Measurements from ENCODE around the gene MIGA2.

Gene MIGA2

DNA sequence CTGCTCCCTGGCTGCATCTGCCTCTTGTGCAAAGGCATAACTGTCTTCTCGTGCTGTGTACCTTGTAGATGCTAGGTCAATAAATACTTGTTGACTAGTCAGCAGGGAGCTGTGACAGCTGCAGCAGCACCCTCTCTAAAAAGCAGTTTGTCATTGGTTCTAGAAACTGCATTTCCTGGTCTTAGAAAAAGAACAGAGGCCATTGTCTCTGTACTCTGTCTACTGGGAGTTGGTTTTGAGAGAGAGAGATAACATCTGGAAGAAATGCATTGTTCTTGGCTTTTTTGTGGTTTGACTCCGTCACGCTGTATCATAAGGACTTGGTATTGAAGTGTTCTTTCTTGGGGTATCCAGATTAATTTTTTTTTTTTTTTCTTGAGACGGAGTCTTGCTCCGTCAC, 40.6 kb upstream of the MIGA2 start:
- no peaks in the 10 kb centered on the region for H3K4me1 ChIP-seq (ENCODE audit: control insufficient read depth, insufficient read depth, low read length)
- ChIA-PET CTCF (interaction anchor here (4.0 kb wide), 1 partner anchor 11 kb away, joined by 20 read pairs; no protein-coding TSS in a partner anchor), POLR2A (no interaction called here)
- TF ChIP-seq EGR2 (tag by site-specific recombination; IDR thresholded peaks at IDR 0.05; ENCODE audit: low read depth) (no peak), ZNF600 (tag by site-specific recombination; IDR thresholded peaks at IDR 0.05) (peak; percentile 33; the same call in 1 of the 2 replicates)
- peaks cover 17 to 88% of the 10 kb centered on the region in 2 experiments; a peak in 2 of 3 replicates for H3K36me3 ChIP-seq (ENCODE audit: control insufficient read depth in 2 of 2, insufficient read depth in 1 of 2, low read length in 2 of 2)
- H3K9me3 ChIP-seq (ENCODE audit: control insufficient read depth, insufficient read depth, low read depth, low read length) = no peaks in the 10 kb centered on the region
- no peak overlapping the region for H3K4me3 ChIP-seq (ENCODE audit: low read depth, low read length)
- no peak overlapping the region for H3K27ac ChIP-seq (ENCODE audit: extremely low read depth, low read depth, low read length)

DNA sequence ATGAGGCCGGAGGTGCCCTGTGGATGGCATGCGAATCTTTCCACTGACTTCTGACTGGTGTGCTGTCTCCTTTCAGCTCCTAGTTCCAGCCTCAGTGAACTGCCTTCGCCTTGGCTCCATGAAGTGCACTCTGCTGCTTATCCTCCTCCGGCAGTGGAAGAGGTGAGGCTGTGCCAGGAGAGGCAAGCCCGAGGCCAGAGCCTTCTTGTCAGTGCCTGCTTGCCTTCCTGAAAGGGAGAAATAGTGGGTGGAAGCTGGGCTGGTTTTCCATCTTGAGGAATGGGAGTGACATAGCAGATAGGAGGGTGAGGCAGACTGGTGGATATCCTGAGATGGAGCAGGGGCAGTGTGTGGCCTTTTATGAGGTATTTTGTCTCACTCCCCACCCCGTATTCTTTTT, 38.0 kb upstream of the MIGA2 start:
- H3K4me1 ChIP-seq (ENCODE audit: control insufficient read depth, insufficient read depth, low read length) = no peaks in the 10 kb centered on the region
- CTCF ChIA-PET = interaction anchor here (0.6 kb wide), 2 partner anchors 9 to 13 kb away, joined by 3 read pairs; no protein-coding TSS in a partner anchor
- POLR2A ChIA-PET = interaction anchor here (0.6 kb wide), 1 partner anchor 24 kb away, joined by 3 read pairs; no protein-coding TSS in a partner anchor

More for the DNA sequence above, 38.0 kb upstream of the MIGA2 start:
- no peaks in the 10 kb centered on the region for H3K9me3 ChIP-seq (ENCODE audit: control insufficient read depth, insufficient read depth, low read depth, low read length)
- no peak overlapping the region for H3K4me3 ChIP-seq (ENCODE audit: low read depth, low read length)
- H3K27ac ChIP-seq (ENCODE audit: extremely low read depth, low read depth, low read length) = no peak overlapping the region
- TF ChIP-seq, protein P1, sequence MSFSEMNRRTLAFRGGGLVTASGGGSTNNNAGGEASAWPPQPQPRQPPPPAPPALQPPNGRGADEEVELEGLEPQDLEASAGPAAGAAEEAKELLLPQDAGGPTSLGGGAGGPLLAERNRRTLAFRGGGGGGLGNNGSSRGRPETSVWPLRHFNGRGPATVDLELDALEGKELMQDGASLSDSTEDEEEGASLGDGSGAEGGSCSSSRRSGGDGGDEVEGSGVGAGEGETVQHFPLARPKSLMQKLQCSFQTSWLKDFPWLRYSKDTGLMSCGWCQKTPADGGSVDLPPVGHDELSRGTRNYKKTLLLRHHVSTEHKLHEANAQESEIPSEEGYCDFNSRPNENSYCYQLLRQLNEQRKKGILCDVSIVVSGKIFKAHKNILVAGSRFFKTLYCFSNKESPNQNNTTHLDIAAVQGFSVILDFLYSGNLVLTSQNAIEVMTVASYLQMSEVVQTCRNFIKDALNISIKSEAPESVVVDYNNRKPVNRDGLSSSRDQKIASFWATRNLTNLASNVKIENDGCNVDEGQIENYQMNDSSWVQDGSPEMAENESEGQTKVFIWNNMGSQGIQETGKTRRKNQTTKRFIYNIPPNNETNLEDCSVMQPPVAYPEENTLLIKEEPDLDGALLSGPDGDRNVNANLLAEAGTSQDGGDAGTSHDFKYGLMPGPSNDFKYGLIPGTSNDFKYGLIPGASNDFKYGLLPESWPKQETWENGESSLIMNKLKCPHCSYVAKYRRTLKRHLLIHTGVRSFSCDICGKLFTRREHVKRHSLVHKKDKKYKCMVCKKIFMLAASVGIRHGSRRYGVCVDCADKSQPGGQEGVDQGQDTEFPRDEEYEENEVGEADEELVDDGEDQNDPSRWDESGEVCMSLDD (tag by site-specific recombination; IDR thresholded peaks at IDR 0.05) = no peak
- TF ChIP-seq ZNF404 (tag by site-specific recombination; IDR thresholded peaks at IDR 0.05) (no peak), BCL11B (tag by site-specific recombination; IDR thresholded peaks at IDR 0.05; ENCODE audit: low read depth) (no peak), ZNF514 (tag by site-specific recombination; IDR thresholded peaks at IDR 0.05) (no peak), ZNF792 (tag by site-specific recombination; IDR thresholded peaks at IDR 0.05) (no peak), ZNF211 (tag by site-specific recombination; IDR thresholded peaks at IDR 0.05; ENCODE audit: low read depth) (no peak), ZNF530 (tag by site-specific recombination; IDR thresholded peaks at IDR 0.05; ENCODE audit: low read depth) (no peak), ZFP3 (tag by site-specific recombination; IDR thresholded peaks at IDR 0.05; ENCODE audit: low read depth) (no peak), ZNF133 (tag by site-specific recombination; IDR thresholded peaks at IDR 0.05) (no peak), FEZF1 (tag by site-specific recombination; IDR thresholded peaks at IDR 0.05) (no peak), ZNF274 (IDR thresholded peaks at IDR 0.05; ENCODE audit: low read length) (no peak), ZNF274 (tag by site-specific recombination; IDR thresholded peaks at IDR 0.05; ENCODE audit: borderline replicate concordance) (no peak), ZNF184 (tag by site-specific recombination; IDR thresholded peaks at IDR 0.05) (no peak), OVOL3 (tag by site-specific recombination; IDR thresholded peaks at IDR 0.05) (no peak), ZBTB48 (tag by site-specific recombination; IDR thresholded peaks at IDR 0.05) (no peak), ZXDB (tag by site-specific recombination; IDR thresholded peaks at IDR 0.05) (no peak)
- TF ChIP-seq, protein P2, sequence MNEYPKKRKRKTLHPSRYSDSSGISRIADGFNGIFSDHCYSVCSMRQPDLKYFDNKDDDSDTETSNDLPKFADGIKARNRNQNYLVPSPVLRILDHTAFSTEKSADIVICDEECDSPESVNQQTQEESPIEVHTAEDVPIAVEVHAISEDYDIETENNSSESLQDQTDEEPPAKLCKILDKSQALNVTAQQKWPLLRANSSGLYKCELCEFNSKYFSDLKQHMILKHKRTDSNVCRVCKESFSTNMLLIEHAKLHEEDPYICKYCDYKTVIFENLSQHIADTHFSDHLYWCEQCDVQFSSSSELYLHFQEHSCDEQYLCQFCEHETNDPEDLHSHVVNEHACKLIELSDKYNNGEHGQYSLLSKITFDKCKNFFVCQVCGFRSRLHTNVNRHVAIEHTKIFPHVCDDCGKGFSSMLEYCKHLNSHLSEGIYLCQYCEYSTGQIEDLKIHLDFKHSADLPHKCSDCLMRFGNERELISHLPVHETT (tag by site-specific recombination; IDR thresholded peaks at IDR 0.05) = no peak
- TF ChIP-seq, protein P3, sequence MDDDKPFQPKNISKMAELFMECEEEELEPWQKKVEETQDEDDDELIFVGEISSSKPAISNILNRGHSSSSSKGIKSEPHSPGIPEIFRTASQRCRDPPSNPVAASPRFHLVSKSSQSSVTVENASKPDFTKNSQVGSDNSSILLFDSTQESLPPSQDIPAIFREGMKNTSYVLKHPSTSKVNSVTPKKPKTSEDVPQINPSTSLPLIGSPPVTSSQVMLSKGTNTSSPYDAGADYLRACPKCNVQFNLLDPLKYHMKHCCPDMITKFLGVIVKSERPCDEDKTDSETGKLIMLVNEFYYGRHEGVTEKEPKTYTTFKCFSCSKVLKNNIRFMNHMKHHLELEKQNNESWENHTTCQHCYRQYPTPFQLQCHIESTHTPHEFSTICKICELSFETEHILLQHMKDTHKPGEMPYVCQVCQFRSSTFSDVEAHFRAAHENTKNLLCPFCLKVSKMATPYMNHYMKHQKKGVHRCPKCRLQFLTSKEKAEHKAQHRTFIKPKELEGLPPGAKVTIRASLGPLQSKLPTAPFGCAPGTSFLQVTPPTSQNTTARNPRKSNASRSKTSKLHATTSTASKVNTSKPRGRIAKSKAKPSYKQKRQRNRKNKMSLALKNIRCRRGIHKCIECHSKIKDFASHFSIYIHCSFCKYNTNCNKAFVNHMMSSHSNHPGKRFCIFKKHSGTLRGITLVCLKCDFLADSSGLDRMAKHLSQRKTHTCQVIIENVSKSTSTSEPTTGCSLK (tag by site-specific recombination; IDR thresholded peaks at IDR 0.05) = no peak
- TF ChIP-seq, protein P4, sequence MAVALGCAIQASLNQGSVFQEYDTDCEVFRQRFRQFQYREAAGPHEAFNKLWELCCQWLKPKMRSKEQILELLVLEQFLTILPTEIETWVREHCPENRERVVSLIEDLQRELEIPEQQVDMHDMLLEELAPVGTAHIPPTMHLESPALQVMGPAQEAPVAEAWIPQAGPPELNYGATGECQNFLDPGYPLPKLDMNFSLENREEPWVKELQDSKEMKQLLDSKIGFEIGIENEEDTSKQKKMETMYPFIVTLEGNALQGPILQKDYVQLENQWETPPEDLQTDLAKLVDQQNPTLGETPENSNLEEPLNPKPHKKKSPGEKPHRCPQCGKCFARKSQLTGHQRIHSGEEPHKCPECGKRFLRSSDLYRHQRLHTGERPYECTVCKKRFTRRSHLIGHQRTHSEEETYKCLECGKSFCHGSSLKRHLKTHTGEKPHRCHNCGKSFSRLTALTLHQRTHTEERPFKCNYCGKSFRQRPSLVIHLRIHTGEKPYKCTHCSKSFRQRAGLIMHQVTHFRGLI (tag by site-specific recombination; IDR thresholded peaks at IDR 0.05) = no peak
- TF ChIP-seq, protein P5, sequence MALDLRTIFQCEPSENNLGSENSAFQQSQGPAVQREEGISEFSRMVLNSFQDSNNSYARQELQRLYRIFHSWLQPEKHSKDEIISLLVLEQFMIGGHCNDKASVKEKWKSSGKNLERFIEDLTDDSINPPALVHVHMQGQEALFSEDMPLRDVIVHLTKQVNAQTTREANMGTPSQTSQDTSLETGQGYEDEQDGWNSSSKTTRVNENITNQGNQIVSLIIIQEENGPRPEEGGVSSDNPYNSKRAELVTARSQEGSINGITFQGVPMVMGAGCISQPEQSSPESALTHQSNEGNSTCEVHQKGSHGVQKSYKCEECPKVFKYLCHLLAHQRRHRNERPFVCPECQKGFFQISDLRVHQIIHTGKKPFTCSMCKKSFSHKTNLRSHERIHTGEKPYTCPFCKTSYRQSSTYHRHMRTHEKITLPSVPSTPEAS (tag by site-specific recombination; IDR thresholded peaks at IDR 0.05) = no peak
- TF ChIP-seq, protein P6, sequence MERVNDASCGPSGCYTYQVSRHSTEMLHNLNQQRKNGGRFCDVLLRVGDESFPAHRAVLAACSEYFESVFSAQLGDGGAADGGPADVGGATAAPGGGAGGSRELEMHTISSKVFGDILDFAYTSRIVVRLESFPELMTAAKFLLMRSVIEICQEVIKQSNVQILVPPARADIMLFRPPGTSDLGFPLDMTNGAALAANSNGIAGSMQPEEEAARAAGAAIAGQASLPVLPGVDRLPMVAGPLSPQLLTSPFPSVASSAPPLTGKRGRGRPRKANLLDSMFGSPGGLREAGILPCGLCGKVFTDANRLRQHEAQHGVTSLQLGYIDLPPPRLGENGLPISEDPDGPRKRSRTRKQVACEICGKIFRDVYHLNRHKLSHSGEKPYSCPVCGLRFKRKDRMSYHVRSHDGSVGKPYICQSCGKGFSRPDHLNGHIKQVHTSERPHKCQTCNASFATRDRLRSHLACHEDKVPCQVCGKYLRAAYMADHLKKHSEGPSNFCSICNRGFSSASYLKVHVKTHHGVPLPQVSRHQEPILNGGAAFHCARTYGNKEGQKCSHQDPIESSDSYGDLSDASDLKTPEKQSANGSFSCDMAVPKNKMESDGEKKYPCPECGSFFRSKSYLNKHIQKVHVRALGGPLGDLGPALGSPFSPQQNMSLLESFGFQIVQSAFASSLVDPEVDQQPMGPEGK (tag by site-specific recombination; IDR thresholded peaks at IDR 0.05) = no peak
- H3K36me3 ChIP-seq (ENCODE audit: control insufficient read depth in 2 of 2, insufficient read depth in 1 of 2, low read length in 2 of 2) = peaks cover 5 to 94% of the 10 kb centered on the region in 2 experiments; a peak in 2 of 3 replicates
